Fibroblast of skin of left quadriceps (primary cell): Measurements from ENCODE around the gene GREB1.

Source experiments
- DNase-seq, 2 experiments: peaks; one replicate each; pipeline ENCODE4 v3.0.0-alpha.2; 2013; ENCODE audit warnings: low read depth in 2 of 2

Gene GREB1

GRCh38 chr2:11683476-11683875, 149.6 kb downstream of the GREB1 start:
- no peak for DNase-seq

- no peak for DNase-seq
Measured at GRCh38 chr2:11683966-11684365, 150.1 kb downstream of the GREB1 start.

GRCh38 chr2:11684894-11685460, 151.1 kb downstream of the GREB1 start:
- no peak for DNase-seq

GRCh38 chr2:11685906-11686470, 152.1 kb downstream of the GREB1 start:
- DNase-seq = no peak

GRCh38 chr2:11687736-11688135, 153.9 kb downstream of the GREB1 start:
- DNase-seq = no peak

- DNase-seq = peak; percentile 59 to 62
Measured at GRCh38 chr2:11688222-11689069, 154.6 kb downstream of the GREB1 start.

GRCh38 chr2:11691076-11691660, 157.3 kb downstream of the GREB1 start:
- no peak for DNase-seq
